HG03196 (cell line): ENCODE measurements around the gene BPIFB2.

Experiments
- ATAC-seq: cut with Tn5 transposase; IDR thresholded peaks from one replicate; pipeline ENCODE4 v1.9.1; 2021; ENCODE audit not compliant: unreplicated experiment

BPIFB2 gene

DNA sequence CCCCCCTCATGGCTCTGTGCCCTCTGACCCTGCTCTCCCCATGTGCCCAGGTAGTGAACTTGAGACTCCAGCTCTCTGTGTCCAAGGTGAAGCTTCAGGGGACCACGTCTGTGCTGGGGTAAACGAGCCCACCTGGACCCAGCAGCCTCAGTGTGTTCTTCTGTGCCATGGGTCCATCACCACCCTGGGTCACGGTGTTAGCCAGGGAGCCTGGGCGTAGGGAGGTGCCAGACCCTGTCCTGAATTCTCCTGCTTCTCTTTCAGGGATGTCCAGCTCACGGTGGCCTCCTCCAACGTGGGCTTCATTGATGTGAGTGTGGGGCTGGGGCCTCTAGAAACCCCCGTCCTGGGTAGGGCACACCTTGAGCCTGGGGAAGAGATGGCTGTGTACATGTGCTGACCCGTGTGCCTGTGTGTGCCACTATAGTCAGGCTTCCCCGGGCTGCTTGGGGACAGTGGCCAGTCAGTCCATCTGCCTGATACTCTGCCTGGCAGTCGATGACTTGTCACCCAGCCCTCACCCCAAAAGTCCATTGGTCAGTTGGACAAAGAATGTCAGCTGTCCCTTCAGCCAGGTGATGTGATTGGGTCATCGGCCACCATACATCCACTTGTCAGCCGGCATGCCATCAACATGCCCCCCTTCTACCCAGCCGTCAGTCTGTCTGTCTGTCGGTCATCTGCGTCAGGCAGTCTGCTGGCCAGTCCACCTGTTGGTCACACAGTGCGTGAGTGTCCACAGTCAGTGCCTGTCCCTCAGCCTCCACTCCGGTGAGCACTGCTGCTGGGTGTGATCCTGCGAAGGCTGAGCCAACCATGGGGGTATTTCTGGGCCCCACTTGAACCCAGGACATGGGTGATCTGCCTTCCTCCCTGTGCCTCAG lies 13.0 kb downstream of the BPIFB2 start:
- no peak for ATAC-seq

DNA sequence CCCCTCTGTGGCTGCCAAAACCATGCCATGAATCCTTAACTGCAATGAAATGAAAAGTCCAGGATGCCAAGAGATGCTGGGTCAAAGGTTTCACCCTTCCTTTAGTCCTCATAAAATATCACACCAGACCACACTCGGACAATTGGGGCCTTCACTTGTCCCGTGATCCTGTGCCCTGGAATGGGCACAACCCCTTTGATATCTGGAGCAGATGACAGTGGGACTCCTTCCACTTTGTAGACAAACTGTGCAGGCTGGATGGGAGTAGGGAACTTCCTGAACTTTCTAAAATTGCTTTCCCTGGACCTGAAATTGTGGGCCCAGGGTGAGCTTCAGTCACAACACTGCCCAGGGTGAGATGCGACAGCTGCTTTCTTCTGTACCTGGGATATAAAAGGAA lies 14.4 kb downstream of the BPIFB2 start:
- no peak for ATAC-seq

DNA sequence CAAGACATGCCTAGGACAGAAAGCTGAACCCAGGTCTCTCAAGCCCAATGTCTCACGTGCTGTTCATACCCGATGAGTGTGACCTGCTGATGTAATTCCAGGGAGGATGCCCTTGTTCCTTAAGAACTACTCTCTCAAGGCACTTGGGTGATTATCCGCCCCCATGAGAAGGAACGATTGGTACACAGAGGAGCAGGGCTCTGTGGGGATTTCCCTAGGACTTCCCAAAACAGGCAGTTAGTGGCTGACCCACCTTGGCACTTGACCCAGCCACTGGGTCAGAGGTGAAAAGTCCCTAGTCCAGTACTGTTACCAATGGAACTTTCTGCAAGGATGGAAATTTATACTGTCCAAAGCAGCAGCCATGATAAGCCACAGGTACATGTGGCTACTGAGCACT lies 14.8 kb downstream of the BPIFB2 start:
- ATAC-seq, result no peak

DNA sequence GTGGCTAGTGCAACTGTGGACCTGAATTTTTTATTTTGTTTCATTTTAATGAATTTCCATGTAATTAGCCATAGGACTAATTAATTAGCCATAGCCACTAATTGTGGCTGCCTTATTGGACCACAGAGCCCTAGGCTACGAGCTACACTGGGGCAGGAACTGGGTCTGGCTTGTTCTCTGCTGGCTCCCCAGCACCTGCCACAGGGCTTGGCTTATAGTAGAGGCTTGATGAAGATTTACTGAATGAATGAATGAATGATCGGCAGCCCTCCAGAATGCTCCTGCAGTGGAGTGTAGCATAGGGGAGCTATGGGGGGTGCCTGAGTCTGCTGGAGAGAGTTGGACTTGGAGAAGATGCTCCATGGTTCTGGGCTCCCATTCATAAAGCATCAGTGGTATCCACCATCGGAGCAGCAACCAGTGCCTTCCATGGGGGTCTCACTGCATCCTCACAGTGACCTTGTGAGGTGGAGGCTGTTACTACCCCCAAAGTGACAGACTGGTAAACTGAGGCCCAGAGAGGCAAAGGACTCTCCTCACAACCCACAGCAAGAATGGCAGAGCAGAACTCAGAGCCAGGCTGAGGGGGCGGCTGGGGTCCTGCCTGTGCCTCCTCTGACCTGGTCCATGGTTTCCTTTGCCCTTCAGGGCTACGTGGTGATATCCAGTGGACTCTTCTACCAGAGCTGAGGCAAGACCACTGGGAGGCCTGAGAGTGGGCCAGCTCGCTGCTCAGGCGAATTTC lies 15.4 kb downstream of the BPIFB2 start:
- no peak for ATAC-seq

DNA sequence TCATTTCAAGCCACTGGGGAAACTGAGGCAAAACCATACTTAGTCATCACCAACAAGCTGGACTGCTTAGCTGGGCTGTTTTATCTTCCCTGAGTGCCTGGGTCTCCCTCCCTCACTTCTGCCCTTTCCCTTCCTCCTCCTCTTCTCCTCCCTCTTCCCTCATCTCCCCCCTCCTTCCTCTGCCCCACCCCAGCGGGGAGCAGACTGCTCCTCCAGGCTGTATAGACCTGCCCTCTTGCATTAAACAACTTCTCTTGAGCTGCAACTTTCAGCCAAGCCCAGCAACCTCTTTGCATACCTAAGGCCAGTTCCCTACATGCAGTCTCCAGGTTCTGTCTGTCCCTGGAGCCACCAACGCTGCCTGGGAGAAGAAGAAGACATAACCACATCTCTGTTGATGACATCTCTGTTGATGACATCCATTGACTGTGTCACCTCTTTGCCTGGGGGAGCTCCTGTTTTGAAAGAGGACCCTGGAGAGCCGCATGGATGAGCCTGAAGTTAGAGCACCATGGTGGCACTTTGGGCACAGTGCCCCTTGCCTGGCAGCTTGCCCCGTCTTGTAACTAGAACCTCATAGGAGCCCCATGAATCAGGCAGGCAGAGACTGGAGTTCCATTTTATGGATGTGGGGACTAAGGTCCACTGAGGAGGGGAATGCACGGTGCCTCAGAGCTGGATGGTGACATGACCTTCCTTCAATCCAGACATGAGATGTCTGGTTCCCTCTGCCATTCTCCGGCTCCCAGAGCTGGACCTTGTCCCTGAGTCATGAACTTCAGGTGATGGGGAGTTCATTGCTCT lies 16.1 kb downstream of the BPIFB2 start:
- no peak for ATAC-seq

DNA sequence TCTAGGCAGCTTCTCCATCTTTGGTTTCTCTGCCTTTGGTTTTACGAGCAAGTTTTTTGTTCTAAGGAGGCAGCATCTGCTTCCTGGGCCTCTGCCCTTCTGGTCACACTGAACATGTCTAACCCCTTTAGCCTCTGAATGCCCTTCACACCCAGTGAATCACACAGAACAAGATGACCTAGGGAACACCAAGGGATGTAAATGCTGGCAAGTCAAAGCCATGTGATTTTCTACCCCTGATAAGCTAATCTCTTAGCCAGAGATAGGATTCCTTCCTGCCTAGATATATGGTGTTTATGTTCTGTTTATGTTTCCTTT lies 16.7 kb downstream of the BPIFB2 start:
- ATAC-seq, result no peak

DNA sequence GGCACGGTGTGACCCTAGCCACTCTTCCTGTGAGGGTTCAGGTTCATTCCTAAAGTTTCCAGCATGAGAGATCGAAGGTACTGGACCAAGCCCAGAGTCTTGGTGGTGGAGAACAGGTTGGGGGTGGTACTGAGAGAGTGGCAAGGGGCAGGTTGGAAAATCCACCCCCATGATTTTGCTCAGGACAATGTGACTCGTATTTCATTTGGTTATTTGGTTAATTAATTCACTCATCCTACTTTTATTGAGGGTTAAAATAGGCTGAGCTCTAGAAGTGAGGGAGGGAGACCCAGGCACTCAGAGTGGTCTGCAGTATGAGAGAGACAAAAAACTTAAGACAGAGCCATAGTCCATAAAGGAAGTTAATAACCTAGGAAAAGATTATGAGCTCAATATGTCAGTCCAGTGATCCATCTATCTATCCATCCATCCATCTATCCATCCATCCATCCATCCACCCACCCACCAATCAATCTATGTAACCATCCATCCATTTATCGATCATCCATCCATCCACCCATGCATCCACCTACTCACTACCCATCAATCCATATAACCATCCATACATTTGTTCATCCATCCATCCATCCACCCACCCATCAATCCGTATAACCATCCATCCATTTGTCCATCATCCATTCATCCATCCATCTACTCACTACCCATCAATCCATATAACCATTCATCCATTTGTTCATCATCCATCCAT lies 17.3 kb downstream of the BPIFB2 start:
- ATAC-seq, result no peak

DNA sequence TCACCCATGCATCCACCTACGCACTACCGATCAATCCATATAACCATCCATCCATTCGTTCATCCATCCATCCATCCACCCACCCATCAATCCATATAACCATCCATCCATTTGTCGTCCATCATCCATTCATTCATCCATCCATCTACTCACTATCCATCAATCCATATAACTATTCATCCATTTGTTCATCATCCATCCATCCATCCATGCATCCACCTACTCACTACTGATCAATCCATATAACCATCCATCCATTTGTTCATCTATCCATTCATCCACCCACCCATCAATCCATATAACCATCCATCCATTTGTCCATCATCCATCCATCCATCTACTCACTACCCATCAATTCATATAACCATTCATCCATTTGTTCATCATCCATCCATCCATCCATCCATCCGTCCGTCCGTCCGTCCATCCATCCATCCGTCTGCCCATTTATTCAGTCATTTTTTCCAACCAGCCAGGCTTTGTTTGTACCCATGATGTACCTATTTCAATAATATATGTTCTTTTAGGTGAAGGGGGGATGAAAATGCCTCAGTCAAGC lies 17.9 kb downstream of the BPIFB2 start:
- ATAC-seq, result no peak

DNA sequence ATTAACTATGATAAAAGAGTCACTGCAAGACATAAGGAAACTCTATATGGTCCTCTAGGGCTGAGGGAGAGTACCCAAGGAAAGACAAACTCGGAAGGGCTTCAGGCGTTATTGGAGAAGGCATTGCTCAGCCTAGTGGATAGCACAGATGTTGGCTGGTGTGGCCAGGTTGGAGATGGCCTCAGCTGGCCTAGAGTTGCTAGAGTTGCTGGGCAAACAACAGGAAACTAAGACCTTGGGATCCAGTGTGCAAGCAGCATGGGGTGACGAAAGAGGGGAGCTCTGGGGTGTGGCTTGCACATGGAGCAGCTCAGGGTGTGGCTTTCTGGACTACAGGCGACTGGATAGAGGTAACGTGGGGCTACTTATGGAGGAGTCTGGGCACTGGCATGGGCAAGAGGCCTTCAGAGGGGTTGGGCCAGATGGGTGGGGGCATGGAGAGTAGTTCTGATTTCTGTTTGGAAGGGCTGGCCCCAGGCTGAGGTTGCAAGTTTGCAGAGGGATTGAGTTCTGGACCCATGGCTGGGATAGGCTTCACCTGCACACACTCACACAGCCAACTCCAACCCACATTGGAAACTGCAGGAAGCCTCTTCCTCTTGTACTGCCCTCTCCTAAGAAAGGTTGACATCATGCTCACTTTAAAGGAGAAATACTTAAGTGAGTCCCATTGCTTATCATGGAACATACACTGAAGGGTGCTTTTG lies 18.7 kb downstream of the BPIFB2 start:
- ATAC-seq, result no peak

DNA sequence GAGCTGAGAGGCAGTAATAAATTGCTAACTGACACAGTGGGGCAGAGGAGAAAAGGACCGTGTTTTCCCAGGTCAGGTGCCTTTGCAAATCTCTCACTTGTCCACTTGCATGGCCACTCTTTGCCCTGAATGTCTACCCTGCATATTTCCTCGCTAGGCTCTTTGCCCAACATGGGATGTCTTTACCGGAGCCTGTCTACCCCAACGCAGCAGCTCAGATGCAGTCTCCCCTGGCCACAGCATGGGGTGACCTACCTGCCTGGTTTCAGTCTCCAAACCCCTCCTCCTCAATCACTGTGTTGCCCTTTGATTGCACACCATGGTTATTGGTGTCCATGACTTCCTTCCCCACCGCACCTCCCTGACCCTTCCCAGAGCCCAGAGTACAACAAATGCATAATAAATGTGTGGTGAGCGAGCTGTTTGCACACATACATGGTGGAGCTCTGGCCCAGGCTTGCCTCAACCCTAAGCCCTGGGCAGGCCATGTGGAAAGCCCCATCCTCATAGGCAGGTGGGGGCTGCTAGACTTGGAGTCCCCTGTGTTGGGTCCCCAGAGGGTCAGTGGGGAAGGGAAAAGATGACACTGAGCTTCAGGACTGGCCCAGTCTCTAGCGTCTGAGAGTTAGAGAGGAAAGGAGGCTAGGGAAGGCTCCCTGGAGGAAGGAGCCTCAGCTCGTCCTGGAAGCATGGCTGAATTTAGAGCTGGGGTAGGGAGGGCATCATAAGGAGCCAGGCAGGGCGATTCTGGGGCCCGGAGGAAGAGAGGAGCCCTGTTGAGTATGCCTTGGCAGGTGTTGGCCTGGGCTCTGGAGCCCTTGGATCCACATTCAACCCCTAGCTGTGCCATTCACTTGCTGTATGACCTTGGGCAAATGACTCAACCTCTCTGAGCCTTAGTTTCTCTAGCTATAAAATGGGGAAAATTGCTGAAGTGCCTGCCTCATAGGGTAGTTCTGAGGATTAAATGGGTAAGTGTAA lies 19.6 kb downstream of the BPIFB2 start:
- no peak for ATAC-seq

DNA sequence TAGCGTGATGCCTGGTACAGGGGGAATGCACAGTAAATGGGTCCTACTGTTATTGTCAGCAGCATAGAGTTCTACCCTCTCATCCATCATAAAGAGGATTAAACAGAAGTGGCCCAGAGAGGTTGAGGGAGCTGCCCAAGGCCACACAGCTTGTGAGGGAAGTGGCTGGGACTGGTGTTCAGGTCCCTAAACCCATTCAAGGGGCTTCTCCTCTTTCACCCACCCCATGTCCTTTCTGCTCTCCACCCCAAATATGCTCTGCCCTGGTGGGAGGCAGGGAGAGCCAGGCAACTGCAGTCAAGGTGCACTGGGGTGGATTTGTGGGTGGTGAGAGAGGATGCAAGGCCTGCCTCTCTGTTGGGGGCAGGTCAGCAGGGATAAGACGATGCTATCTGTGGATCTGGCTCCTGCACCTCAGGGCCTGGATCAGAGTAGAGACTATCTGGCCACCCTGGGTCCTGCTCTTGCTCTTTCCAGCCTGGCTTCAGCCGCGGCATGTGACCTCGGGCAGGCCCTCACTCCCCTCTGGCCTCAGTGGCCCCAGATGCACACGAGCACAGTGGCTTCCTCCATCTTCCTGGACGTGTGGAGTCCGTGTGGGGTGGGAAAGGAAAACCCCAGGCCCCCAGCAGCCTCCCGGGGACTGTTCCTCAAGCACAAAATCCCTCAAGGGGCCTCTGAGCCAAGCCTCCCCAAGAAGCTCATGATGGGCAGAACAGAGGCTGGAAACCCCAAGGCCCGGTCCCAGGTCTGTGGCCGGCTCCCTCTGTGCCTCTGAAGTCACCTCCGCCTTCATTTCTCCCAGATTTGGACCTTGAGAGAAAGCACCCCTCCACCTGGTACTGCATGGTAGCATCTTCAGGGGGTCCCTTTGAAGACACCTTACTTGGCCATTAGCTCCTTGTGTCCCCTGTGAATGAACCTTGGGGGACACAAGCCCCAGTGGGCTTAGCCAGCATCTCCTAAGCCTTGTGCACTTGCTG lies 20.6 kb downstream of the BPIFB2 start:
- no peak for ATAC-seq

DNA sequence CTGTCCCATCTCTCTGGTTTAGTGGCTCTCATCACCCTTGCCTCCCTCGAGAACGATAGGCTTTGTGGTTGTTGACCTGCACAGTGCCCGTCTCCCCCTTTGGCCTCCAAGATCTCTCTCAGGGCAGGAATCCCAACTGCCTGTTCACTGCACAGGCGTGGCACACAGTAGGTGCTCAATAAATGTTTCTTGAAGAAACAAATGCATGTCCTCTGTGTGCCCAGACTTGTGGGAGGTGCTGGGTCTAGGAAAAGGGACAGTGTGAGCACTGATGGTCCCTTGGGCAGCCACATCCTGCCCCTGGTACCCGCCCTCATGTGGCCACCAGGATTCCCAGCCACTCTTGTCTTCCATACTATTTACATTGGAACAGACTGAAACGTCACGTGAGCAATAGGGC lies 21.4 kb downstream of the BPIFB2 start:
- no peak for ATAC-seq

DNA sequence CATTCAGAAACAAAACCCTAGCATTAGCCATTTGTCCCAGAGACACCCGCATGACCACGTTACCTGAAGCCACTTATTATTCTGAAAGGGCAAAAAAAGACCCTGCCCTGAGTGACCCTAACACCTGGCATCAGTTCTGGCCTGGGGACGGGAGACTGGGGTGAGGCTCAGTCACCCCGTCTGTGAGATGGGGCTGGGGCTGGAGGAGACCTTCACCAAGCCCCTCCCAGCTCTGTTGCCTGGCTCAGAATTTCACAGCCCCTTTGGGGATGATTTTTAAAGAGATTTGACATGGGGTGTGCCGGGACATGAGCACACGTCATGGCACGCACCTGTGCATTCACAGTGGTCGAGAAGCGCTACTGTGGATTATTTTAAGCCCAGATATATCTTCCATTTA lies 22.6 kb downstream of the BPIFB2 start:
- ATAC-seq, result no peak

DNA sequence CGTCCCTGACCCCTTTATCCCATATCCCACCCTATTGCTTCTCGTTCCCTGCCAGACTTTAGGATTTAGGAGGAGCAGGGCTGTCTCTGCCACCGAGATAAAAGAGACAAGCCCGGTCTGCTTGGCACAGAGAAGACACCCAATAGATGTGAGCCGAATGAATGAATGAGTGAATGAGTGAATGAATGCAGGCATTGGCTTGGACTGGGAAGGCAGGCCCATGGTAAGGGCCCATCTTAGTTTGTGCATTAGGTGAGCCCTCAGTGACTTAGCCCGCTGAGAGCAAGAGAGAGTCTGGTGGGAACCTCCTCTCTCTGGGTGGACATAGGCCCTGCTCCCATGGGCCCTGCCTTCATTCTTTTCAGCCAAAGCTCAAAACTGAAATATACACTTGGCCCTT lies 23.1 kb downstream of the BPIFB2 start:
- no peak for ATAC-seq

DNA sequence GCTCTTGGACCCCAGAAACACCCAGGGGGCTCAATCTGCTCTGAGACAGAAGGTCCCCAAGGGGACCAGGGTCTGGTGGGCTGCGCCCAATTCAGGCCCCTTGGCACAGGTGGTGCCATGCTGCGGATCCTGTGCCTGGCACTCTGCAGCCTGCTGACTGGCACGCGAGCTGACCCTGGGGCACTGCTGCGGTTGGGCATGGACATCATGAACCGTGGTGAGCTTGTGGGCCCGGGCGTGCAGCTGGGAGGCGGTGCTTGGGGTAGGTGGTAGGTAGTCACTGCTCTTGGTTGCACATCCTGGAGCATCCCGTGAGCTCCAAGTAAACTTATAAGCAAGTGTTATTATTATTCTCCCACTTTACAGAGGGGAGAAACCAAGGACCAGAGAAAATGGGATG lies 24.0 kb downstream of the BPIFB2 start, which contains the start of gene BPIFB6:
BPIFB6 (plus strand) TSS at position 118 of the 400 bp plus-strand sequence; CDS start at position 118, 0 bp downstream.
- no peak for ATAC-seq

DNA sequence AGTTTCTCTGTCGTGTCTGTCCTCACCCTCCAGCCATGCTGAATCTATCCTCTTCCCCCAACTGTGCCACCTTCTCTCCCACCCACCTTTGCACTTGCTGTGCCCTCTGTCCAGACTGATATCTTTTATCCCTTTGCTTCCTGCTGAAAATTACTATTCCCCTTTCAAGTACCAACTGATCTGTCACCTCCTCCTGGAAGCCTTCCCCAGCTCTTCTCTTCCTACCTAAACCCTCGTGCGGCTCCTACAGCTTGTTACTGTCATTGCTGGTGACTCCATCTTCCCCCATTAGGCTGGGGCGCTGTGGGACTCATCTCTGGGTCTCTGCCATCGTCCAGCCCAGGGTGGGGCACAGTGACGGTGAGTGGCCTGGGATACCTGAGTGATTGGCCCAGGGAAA lies 25.1 kb downstream of the BPIFB2 start:
- ATAC-seq, result no peak

DNA sequence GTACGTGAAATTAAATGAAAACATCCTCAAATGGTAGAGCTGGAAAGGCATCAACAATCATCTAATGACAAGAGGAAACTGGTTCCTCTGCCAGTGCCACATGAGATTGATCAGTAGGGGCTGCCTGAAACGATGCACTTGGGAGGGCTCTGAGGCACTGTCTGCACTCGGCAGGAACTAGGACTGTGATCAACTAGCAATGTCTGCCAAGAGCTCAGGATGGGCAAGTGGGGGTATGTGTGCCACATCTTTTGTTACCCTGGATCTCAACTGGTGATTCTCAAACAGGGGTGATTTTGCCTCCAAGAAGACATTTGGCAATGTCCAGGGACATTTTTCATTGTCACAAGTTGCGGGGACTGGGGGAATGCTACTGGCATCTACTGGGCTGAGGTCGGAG lies 25.9 kb downstream of the BPIFB2 start:
- ATAC-seq, result no peak

DNA sequence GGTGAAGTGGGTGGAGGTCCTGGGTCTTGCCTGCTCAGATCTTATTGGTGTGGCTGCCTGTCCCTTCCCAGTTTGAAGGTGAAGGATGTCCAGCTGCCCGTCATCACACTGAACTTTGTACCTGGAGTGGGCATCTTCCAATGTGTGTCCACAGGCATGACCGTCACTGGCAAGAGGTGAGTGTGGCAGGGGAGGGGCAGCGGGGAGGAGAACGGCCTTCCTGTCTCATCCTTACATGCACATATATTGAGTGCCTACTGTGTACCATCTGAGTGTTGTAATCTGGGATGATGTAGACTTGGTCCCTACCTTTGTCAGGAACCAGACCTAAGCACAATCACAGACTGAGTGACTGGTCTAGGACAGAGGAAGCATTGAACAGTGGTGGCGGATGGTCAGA lies 26.6 kb downstream of the BPIFB2 start:
- ATAC-seq, result no peak
